K562 (cell line): ENCODE measurements around the gene SLC25A21. TPM values are rescaled to one million over a fixed set of nuclear protein-coding genes. Genes with fewer than 3 reads are reported as not detected.

Experiments used
- ATAC-seq: fragments of 200-7000 bp; cut with Tn5 transposase; 3 replicates; pipeline ENCODE4 v1.9.1; 2020; ENCODE audit warnings: moderate library complexity
- BruUV-seq: library from RNA; stranded (reverse); fragments of 400-500 nt; replicated peaks from 2 replicates; lab custom pipeline; 2021; lab: Mats Ljungman, UMichigan
- CTCF ChIA-PET: fragments of 300-600 bp; formaldehyde crosslinking; extraction: SDS; loops from one replicate; lab custom pipeline; 2021; ENCODE audit warnings: low intra/inter-chr PET ratio; lab: Yijun Ruan, JAX
- POLR2A ChIA-PET: fragments of 300-600, 350-650 bp; sonication (Branson Sonifier 250); formaldehyde crosslinking; extraction: SDS; loops from one replicate; lab custom pipeline; 2021; ENCODE audit warnings: antibody characterized with exemption, inconsistent platforms; lab: Yijun Ruan, JAX
- DNase-seq, 4 experiments: peaks; one replicate each; pipeline versions ENCODE4 v3.0.0 to v3.0.0-alpha.2; 2011 to 2018; ENCODE audit warnings: low spot score in 3 of 4, mixed read lengths in 3 of 4; ENCODE audit errors: extremely low read depth in 1 of 4
- FAIRE-seq: peaks from 2 replicates; lab custom pipeline; 2011; peaks lifted over from hg19 to GRCh38; lab: Jason Lieb, UNC
- H2AFZ ChIP-seq: 2 replicates; pipeline ENCODE4 v1.6.0; 2011; ENCODE audit warnings: low read depth, low read length, control low read depth, inconsistent platforms
- H3K27ac ChIP-seq: fragments of 200-600 bp; 3 replicates; pipeline ENCODE4 v1.8.0; 2011; ENCODE audit warnings: low read depth, mild to moderate bottlenecking, control low read depth, inconsistent platforms, low read length, moderate library complexity, mixed read lengths; ENCODE audit errors: extremely low read depth
- H3K27me3 ChIP-seq, 2 experiments: fragments of 300-600 bp in 1 of 2; 2 replicates in 1 of 2; 3 replicates in 1 of 2; pipeline versions ENCODE4 v1.6.0 to v1.8.0; 2011; ENCODE audit warnings: inconsistent platforms in 2 of 2, low read length in 2 of 2, mild to moderate bottlenecking in 1 of 2, mixed read lengths in 1 of 2, moderate library complexity in 1 of 2; ENCODE audit not compliant: control insufficient read depth in 2 of 2, insufficient read depth in 2 of 2
- H3K36me3 ChIP-seq: fragments of 300-600 bp; 3 replicates; pipeline ENCODE4 v1.8.0; 2011; ENCODE audit warnings: mild to moderate bottlenecking, low read length, inconsistent platforms; ENCODE audit not compliant: control insufficient read depth, insufficient read depth
- H3K4me1 ChIP-seq, 2 experiments: fragments of 200-600 bp in 1 of 2; replicated peaks in 1 of 2; 2 replicates in 1 of 2; 3 replicates in 1 of 2; pipeline versions ENCODE4 v1.5.1 to v1.8.0; 2011; ENCODE audit warnings: inconsistent platforms in 2 of 2, low read length in 2 of 2, mild to moderate bottlenecking in 1 of 2, mixed read lengths in 1 of 2, moderate library complexity in 1 of 2; ENCODE audit not compliant: control insufficient read depth in 2 of 2, insufficient read depth in 2 of 2
- H3K4me2 ChIP-seq: 2 replicates; pipeline ENCODE4 v1.6.1; 2011; ENCODE audit warnings: low read length, control low read depth, inconsistent platforms, mixed read lengths; ENCODE audit not compliant: insufficient read depth
- H3K4me3 ChIP-seq: fragments of 200-600 bp; sonication (generic), shearing (Covaris generic); 2 replicates; pipeline ENCODE4 v1.5.1; 2016; ENCODE audit warnings: control low read depth, inconsistent platforms
- H3K79me2 ChIP-seq: fragments of 200-600 bp; 3 replicates; pipeline ENCODE4 v1.8.0; 2011; ENCODE audit warnings: low read length, inconsistent platforms; ENCODE audit not compliant: control insufficient read depth, insufficient read depth
- H3K9ac ChIP-seq, 2 experiments: 2 replicates each; pipeline versions ENCODE4 v1.6.0 to v1.6.1; 2011; ENCODE audit warnings: low read depth in 2 of 2, low read length in 2 of 2, control low read depth in 1 of 2, inconsistent platforms in 1 of 2, mild to moderate bottlenecking in 1 of 2, mixed read lengths in 1 of 2; ENCODE audit not compliant: insufficient read depth in 1 of 2
- H3K9me1 ChIP-seq: one replicate; pipeline ENCODE4 v1.6.0; 2011; ENCODE audit warnings: inconsistent platforms, mild to moderate bottlenecking, low read length, moderate library complexity; ENCODE audit not compliant: control insufficient read depth, insufficient read depth
- H3K9me3 ChIP-seq: replicated peaks from 2 replicates; pipeline ENCODE4 v1.5.1; 2011; ENCODE audit warnings: low read depth, low read length, inconsistent platforms; ENCODE audit not compliant: control insufficient read depth, insufficient read depth
- H4K20me1 ChIP-seq: replicated peaks from 2 replicates; pipeline ENCODE4 v1.6.1; 2011; ENCODE audit warnings: low read length, inconsistent platforms, mixed read lengths; ENCODE audit not compliant: control insufficient read depth, insufficient read depth
- ATF1 ChIP-seq, 2 experiments: fragments of 450-650 bp in 1 of 2; IDR thresholded peaks; 2 replicates each; pipeline ENCODE4 v1.6.1; 2016; ENCODE audit warnings: missing compliant biosample characterization in 1 of 2, missing genetic modification characterization in 1 of 2
- CAMTA2 ChIP-seq: fragments of 250-450 bp; sonication (Bioruptor Pico); conservative IDR thresholded peaks from 2 replicates; pipeline ENCODE4 v1.5.1; 2022
- HCFC1 ChIP-seq: IDR thresholded peaks from 2 replicates; pipeline ENCODE4 v1.6.1; 2012; ENCODE audit warnings: low read depth, low read length, improper control_type of control experiment
- LARP7 ChIP-seq: fragments of 450-650 bp; IDR thresholded peaks from 2 replicates; pipeline ENCODE4 v1.6.1; 2016
- LCOR ChIP-seq: sonication (generic); formaldehyde crosslinking; IDR thresholded peaks from 2 replicates; pipeline ENCODE4 v1.8.0; 2022; ENCODE audit warnings: mild to moderate bottlenecking, missing genetic modification reagents
- MYBL2 ChIP-seq, 2 experiments: fragments of 450-650 bp in 1 of 2; sonication (generic) in 1 of 2; formaldehyde crosslinking in 1 of 2; IDR thresholded peaks; 2 replicates each; pipeline versions ENCODE4 v1.6.1 to v1.8.1; 2017 to 2022; ENCODE audit warnings: borderline replicate concordance in 1 of 2, inconsistent platforms in 1 of 2, low read depth in 1 of 2, mild to moderate bottlenecking in 1 of 2, missing genetic modification reagents in 1 of 2, moderate library complexity in 1 of 2
- RAD51 ChIP-seq: fragments of 450-650 bp; IDR thresholded peaks from 2 replicates; pipeline ENCODE4 v1.7.1; 2016; ENCODE audit warnings: low read depth, mild to moderate bottlenecking, borderline replicate concordance
- RBBP5 ChIP-seq: fragments of 200-600 bp; sonication (generic); IDR thresholded peaks from 2 replicates; pipeline ENCODE4 v1.6.1; 2012; ENCODE audit warnings: borderline replicate concordance, mild to moderate bottlenecking, low read length, control low read depth, inconsistent platforms; ENCODE audit not compliant: insufficient read depth, poor library complexity, severe bottlenecking
- YBX1 ChIP-seq: fragments of 450-650 bp; IDR thresholded peaks from 2 replicates; pipeline ENCODE4 v1.7.1; 2016; ENCODE audit warnings: mild to moderate bottlenecking
- ZNF232 ChIP-seq: sonication (generic); formaldehyde crosslinking; IDR thresholded peaks from 2 replicates; pipeline ENCODE4 v1.8.0; 2022; ENCODE audit warnings: mild to moderate bottlenecking, missing genetic modification reagents
- ZNF551 ChIP-seq: fragments of 250-450 bp; sonication (Bioruptor Pico); IDR thresholded peaks from 2 replicates; pipeline ENCODE4 v1.5.0; 2021; ENCODE audit warnings: mild to moderate bottlenecking, moderate library complexity
- WGBS: fragments of 100-300 bp; shearing (Covaris generic); methylation state at CpG from one replicate; pipeline ENCODE4 v1.1.6; 2016; ENCODE audit warnings: low coverage, mixed read lengths; ENCODE audit not compliant: insufficient coverage; ENCODE audit errors: missing lambda C conversion rate; 5-methylcytosine and 5-hydroxymethylcytosine counted together
- in situ Hi-C: fragments of 300-500 bp; cut with MboI; formaldehyde crosslinking; loops from 4 replicates; pipeline ENCODE4 v1.15.0; 2018; ENCODE audit warnings: inconsistent platforms, mixed read lengths
- intact Hi-C: fragments of 100-400 bp; cut with micrococcal nuclease; formaldehyde crosslinking; loops from 2 replicates; pipeline ENCODE4 v1.14.2; 2022
- polyA plus RNA-seq, 8 experiments: library from polyadenylated mRNA; depleted of rRNA in 4 of 8; stranded (reverse) in 5 of 8; unstranded in 3 of 8; fragments of >200 nt; fragmentation: Nextera tagmentation in 2 of 8; fragmentation: Illumina TruSeq in 1 of 8; extraction: Ambion mirVana in 2 of 8; extraction: Trizol in 1 of 8; gene quantifications; 2 replicates each; pipeline versions ENCODE4 v1.2.1 to v1.2.3, GENCODE V29; 2011 to 2014; ENCODE audit warnings: inconsistent platforms in 1 of 8, missing spikeins in 1 of 8
- total RNA-seq, 7 experiments: library from RNA; depleted of rRNA in 6 of 7; stranded (reverse); fragments of >200 nt in 6 of 7; fragmentation: Illumina TruSeq in 2 of 7; extraction: Trizol in 2 of 7; gene quantifications; 2 replicates each; pipeline versions ENCODE4 v1.2.1 to v1.2.3, GENCODE V29; 2011 to 2021; ENCODE audit warnings: low replicate concordance in 1 of 7
- TF ChIP-seq, protein P1 (sequence below): fragments of 450-650 bp; conservative IDR thresholded peaks from 2 replicates; pipeline ENCODE4 v1.6.1; 2016; ENCODE audit warnings: missing genetic modification characterization, low read depth, mild to moderate bottlenecking, control low read depth, missing compliant biosample characterization

Gene SLC25A21
- total and polyA plus RNA-seq, 9 of the 15 experiments (the other 6 are each of a cell fraction or from before 2014, with no cell fraction given) = 15.2 to 46.7 (median 28.7) TPM

DNA sequence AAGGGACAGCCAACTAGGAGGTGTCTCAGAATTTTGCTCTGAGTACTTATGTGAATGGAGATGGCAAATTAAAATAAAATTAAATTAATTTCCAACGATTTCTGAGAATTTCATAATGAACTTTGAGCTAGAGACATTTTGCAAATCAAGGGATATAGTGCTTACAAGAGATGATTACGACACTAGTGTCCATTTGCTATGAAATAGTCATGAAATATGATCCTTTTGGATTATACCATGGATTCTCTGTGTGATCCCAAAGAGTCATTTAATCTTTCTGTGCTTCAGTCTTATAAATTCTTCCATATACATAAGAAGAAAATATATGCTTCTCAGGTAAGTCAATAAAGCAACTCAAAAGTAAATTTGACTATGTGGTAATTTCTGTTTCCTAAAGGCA, 240.6 kb downstream of the SLC25A21 start:
- TF ChIP-seq MYBL2 (IDR thresholded peaks at IDR 0.05; ENCODE audit: low read depth) (no peak), MYBL2 (CRISPR knock-in tag; IDR thresholded peaks at IDR 0.05; ENCODE audit: borderline replicate concordance) (no peak), LARP7 (no peak), ZNF232 (CRISPR knock-in tag) (no peak), LCOR (no peak), HCFC1 (no peak), CAMTA2 (CRISPR knock-in tag) (no peak), ZNF551 (CRISPR knock-in tag) (no peak), RAD51 (no peak), RBBP5 (no peak), ATF1 (CRISPR knock-in tag; IDR thresholded peaks at IDR 0.05) (no peak), ATF1 (tag; IDR thresholded peaks at IDR 0.05) (no peak), YBX1 (no peak)
- TF ChIP-seq, protein P1, sequence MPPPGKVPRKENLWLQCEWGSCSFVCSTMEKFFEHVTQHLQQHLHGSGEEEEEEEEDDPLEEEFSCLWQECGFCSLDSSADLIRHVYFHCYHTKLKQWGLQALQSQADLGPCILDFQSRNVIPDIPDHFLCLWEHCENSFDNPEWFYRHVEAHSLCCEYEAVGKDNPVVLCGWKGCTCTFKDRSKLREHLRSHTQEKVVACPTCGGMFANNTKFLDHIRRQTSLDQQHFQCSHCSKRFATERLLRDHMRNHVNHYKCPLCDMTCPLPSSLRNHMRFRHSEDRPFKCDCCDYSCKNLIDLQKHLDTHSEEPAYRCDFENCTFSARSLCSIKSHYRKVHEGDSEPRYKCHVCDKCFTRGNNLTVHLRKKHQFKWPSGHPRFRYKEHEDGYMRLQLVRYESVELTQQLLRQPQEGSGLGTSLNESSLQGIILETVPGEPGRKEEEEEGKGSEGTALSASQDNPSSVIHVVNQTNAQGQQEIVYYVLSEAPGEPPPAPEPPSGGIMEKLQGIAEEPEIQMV (tag) = no peak
- Histone ChIP-seq H3K79me2 (no peaks in the 10 kb centered on the region), H3K4me3 (no peak overlapping the region), H2AFZ (no peak overlapping the region), H3K36me3 (no peaks in the 10 kb centered on the region; the same call in 2 of the 3 replicates), H3K4me2 (no peak overlapping the region), H3K4me1 (no peaks in the 10 kb centered on the region), H3K9me1 (no peaks in the 10 kb centered on the region), H3K27me3 (no peaks in the 10 kb centered on the region), H3K27ac (no peak overlapping the region), H3K9ac (no peak overlapping the region), H4K20me1 (no peaks in the 10 kb centered on the region), H3K9me3 (no peaks in the 10 kb centered on the region)
- no peak for FAIRE-seq
- DNase-seq = no peak
- in situ Hi-C loops (no loop called here), intact Hi-C loops (no loop called here)
- BruUV-seq = no TSS peak
- no peak for ATAC-seq
- 56% methylated on average over 2 of the region's 2 CpGs for WGBS
- ChIA-PET CTCF (no interaction called here), POLR2A (no interaction called here)
